HuH-7.5 (cell line): Measurements from ENCODE around the gene CCT8.

ENCODE experiments used
- DNase-seq: peaks from one replicate; pipeline ENCODE4 v3.0.0; 2011; ENCODE audit warnings: low spot score

The CCT8 gene, protein sequence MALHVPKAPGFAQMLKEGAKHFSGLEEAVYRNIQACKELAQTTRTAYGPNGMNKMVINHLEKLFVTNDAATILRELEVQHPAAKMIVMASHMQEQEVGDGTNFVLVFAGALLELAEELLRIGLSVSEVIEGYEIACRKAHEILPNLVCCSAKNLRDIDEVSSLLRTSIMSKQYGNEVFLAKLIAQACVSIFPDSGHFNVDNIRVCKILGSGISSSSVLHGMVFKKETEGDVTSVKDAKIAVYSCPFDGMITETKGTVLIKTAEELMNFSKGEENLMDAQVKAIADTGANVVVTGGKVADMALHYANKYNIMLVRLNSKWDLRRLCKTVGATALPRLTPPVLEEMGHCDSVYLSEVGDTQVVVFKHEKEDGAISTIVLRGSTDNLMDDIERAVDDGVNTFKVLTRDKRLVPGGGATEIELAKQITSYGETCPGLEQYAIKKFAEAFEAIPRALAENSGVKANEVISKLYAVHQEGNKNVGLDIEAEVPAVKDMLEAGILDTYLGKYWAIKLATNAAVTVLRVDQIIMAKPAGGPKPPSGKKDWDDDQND

DNA sequence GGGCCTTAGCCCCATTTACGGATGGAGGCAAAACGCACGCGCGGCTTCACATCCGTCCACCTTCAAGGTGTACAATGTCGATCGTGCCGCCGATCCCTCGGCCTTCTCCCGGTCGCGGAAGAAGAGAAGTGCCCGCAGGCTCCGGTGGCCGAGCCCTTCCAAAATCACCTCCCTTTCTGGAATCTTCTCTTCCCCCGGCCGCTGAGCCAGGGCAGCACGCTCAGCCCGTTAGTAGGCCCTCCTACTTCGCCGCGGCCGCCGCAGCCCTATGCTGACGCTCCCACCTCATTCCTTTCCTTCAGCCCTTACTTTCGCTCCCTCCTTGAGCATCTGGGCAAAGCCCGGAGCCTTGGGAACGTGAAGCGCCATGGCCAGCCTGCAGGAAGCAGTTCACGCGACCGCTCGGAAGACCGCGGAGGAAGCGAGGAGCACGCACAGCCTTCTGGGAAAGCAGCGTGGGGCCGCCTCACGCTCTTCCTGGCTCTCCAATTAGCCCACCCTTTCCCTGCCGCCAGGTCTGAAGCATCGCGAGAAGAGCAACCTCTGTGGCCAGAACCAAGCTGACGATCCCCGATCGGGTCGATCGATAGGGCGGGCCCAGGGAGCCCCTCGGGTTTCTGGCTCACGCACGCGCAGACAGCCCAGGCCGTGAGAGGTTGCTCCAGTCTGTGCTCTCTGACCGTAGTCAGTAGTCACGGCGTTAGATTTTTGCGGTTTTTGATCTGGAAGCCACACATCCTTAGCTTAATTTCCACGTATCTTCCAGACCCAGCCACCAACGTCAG, at the start of gene CCT8:
TSS of gene CCT8 (minus strand) at position 427 of the 785 bp plus-strand sequence. CDS start at position 369, 58 bp downstream.
- DNase-seq = peak; percentile 69

DNA sequence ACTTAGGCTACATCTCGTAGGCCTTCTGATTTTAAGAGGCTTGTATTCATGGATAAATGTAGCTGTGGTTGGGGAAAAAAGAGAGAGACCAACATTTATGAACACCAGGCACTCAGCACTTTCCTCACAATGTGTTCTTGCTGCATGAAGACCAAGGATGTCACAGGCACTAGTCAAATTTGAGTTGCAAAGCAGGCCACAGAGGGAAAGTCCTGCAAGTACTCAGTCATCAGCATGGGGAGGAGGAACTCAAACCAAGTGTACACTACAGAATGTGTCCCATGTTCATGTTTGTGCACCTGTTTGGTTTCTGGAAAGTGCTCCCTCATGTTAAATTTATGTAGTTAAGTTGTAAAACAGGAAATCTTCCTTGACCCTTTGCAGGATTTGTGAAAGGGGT, 48.3 kb upstream of the CCT8 start:
- DNase-seq = no peak

DNA sequence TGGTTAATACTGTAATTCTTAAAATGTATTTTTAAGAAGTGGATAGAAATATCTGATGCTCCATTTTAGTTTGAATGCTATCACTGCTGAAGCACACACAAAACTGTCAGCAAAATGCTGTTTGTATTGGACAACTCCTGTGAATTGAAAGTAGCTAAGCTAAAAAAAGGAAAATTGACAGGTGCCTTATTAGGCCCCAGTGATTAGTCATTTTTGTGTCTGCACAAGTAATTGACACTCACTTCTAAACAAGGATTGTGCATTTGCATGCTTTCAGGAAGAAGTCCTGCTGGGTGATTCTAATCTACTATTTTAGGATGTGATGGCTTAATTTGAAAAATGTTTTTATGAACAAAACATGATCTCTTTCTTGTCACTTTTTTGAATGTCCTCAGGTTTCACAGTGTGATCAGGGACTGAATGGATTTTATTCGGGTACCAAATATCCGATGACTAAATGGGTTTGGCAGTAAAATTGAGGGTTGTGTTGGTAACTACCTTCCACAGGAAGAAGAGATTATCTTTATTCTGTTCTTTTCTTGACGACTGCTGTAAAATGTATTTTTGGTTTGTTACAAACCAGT, 44.0 kb upstream of the CCT8 start:
- no peak for DNase-seq

DNA sequence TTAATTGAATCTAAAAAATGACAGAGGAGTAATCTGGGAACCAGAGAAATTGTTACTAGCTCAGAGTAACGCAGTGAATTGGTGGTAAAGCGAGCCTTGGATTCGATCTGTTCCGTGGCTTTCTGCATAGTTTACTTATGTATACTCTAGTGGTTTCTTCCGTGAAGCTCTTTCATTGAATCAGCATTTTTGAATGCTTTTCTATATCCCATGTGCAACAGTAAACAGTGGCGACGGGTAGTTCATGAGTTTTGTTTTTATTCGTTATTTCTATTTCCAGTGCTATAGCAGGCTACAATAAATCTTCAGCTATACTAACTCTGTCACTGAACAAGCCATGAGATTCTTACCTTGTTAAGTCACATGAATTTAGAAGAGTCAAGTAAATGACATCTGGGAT, 42.5 kb upstream of the CCT8 start:
- DNase-seq = no peak

DNA sequence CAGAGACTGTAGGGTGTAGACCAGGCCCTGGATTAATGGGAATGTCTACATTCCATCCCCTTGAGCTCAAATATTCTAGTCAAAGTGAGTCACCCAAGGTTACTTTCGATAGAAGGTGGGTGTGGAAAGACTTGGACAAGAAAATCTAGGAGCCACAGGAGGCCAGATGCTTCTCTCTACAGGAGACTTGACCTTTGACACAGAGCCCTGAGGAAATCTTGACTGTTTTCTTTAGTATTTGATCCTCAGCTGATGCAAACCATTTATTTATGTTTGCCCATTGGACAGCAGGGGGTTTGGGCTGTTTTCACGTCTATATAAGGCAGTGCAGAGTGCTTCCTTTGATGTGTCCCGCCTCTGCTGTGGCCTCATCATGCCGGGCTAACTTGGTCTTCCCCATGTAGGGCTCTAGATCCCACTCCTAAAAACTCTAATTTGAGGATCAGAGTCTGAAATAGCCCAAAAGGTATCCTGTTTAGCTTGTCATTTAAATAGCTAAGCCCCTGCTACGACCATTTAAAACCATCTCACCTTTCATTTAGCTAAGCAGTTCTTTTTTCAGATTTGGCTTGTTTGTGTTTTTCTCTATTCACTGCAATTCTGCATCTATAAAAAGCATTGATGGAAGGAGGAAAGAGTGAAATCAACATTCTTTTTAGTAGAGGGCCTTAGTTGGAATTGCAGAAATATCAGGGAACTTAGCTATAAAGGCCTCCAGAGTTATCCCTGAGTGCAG, 41.5 kb upstream of the CCT8 start:
- DNase-seq = no peak

DNA sequence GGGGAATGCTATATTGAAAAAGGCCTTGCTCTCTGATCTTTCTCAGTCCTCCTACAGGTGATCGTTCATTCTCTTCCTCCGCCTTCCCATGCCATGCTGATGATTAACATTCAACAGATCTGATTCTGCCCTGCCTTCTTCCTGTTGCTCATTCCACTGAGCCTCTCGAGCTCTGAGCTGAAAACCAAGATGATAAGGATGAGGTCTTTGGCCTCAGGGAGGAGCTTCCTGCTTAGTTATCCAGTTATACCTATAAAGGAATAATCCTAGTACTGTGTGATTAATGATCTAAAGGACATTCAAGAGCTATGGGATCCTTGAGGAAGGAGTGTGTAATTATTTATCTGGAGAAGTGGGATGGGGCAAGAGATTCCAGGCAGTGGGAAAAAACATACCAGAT, 31.8 kb upstream of the CCT8 start:
- no peak for DNase-seq

DNA sequence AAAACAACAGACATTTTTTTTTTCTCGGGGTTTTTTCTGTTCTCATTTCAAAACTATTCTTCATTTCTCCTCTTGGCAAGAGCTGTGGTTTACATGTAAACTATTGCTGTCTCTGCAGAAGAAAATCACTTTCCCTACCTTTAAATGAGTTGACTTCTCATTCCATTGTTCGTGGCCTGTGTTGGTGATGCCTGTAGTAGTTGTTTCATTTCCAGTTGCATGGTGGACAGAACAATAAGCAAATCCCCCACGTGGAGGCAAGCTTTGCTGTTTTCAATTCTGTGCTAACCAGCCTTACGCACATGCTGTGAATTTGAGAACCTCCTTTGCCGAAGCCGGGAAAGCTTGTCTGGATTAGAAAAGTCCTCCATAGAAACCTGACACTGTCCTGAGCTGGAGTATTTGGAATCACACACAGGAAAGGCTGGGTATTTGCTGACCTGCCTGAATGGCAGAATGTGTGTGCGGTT, 30.8 kb upstream of the CCT8 start:
- no peak for DNase-seq

DNA sequence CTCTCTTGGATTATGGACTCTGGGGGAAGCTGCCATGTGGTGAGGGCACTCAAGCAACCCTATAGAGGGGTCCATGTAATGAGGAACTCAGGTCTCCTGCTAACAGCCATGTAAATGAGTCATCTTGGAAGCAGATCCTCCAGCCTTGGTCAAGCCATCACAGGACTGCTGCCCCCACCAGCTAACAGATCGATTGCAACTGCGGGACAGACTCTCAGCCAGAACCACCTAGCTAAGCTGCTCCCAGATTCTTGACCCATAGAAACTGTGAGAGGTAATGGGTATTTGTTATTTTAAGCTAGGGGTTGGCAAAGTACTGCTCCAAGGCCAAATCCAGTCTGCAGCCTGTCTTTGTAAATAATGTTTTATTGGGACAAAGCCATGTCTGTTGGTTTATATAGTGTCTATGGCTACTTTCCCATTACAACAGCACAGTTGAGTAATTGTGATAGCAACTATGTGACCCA, 29.4 kb upstream of the CCT8 start:
- no peak for DNase-seq

DNA sequence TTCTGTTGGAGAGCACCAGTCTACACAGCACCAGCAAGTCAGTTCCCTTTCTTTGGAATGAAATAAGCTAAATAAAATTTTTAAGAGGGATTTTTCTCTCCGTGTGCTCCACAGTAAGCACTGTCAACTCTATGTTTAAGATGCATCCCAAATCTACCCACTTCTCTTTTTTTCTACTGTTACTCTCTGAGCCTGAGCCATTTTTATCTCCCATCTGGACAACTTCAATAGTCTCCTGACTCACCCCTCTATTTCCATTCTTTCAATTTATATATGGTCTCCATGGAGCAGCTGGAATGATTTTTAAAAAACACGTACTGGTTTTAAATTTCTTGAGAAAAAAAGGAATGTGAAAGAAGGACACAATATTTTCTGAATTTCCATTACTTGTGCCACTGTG, 24.7 kb upstream of the CCT8 start:
- DNase-seq = no peak

DNA sequence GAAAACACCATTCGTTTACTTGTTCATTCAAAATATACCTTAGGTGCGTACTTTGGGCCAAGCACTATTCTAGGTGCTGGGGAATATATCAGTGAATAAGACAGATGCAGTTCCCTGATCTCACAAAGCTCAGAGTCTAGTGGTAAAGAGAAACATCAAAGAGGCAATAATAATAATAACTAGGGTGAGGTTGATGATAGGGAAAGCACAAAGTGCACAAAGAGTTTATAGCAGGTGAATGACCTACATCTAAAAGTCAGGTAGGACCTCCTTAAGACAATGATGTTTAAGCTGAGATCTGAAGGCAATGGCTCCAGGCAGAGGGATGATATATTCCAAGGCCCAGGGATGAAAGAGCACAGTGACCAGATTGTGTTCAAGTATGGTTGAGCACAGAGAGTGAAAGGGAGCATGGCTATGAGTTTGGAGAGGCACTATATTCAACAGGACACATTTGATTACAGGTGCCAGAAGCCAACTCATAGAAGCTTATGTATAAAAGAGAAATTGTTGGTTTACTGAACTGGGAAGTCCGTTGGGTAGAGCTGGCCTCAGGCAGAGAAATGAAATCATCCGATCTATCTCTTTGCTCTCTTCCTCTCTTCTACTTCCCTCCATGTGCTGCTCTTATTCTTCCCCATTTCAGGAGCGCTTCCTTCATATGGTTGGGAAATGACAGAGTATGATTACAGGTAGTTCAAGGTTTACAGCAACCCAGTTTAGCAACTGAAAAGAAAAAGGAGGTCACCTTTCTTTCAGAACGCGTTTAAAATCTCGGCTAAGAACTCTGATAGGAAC, 23.0 kb upstream of the CCT8 start:
- no peak for DNase-seq

DNA sequence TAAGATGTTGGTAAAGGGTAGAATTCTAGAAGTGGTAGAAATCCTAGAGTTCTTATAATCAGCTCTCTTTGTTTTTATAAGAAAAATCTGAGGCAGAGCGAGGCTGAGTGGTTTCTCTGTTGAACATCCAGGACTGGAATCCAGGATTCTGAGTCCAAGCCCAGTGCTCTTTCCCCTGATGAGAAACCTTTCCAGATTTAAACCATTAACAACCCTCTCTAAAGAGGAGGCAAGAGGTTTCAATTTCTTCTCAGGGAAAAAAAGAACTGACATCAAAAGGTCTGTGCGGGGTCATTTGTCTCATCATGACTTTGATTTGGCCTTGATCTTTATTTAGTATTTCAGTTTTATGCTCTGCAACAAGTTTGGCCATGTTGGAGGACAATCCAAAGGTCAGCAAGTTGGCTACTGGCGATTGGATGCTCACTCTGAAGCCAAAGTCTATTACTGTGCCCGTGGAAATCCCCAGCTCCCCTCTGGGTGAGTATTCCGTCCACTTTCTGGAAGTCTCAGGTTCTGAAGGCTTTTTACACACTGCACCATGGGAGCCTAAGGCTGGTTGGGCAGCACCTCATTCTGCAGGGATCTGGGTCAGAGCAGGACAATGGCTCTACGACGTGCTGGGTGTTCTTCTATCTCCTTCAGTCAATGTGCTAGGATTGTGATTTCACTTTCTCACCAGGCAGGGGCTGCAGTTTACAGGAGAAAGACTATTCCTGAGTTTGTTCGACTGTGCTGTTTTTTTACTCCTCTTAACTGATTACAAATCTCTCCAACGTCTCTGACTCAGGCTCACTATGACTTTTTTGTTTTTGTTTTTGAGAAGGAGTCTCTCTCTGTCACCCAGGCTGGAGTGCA, 18.9 kb upstream of the CCT8 start:
- DNase-seq = no peak

DNA sequence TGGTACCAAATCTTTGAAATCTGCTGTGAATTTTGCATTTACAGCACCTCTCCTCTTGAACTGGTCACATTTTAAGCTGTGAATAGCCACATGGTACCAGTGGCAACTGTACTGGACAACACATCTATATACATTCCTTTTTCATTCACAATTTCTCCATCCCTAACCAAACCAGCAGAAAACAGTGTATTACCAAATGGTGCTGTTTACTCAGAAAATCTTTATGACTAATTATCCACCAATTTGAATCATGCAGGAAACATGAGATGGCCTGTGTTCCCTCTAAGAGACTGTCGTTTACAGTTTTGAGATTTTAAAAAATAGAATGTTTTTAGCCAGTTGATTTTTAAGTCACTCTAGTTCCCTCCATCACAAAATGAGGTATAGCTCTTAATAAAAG, 17.6 kb upstream of the CCT8 start:
- DNase-seq = no peak

DNA sequence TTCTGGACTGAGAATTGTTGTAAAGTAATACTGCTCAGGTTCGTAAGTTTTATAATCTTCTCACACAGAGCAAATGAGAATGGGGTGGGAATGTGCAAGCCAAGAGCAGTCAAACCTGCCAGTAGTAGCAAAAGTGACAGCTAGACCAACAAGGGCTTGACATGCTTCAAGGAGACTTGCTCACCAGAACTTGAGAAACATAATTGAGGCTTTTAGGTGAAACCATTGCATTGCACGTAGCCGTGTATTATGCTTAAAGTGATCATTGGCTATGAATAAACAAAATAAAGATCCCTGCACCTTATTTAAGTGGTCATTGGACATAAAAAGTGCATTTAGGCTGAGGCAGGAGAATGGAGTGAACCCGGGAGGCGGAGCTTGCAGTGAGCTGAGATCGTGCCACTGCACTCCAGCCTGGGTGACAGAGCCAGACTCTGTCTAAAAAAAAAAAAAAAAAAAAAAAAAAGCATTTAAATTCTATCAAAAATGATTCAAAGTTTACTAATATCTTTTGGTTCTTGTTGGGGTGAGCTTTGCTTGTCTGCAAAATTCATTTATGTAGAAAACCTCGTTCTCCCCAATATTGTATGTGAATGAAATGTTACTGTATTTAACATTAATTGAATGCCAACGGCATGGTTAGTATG, 11.8 kb upstream of the CCT8 start:
- no peak for DNase-seq

DNA sequence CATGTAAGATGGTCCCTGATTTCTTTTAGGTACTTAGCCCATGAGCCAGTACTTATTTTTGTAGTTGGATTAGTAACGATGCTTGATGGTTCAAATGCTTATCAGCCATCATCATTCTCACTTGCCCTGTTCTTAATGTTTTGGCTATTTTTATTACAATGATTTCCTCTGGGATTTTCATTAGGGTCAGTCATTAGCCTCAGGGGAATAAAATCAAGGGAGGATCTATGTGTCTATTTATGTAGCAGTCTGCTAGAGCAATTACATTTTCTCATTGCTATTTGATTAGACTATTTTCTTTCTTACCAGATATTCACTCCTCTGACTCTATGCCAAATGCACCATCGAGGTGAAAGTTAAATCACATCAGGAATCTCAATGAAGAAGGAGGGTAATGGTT, 10.9 kb upstream of the CCT8 start:
- no peak for DNase-seq

DNA sequence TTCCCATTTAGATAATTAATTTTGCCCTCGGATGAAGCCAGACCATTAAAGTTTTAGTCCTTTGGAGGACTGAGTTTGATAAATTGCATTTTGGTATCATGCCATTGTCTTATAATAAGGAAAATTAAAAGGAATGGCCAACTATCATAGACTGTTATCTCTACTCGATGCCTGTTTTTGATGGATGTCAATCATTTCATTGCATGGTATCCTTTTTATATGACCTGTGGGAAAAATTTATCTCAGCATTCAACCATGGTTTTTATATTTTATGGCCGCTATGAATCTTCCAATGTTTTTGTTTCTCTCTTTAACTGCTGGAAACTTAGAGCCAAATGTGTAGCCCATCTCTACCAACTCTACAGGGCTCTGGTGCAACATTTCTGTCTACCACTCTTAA, 9.9 kb upstream of the CCT8 start:
- no peak for DNase-seq

DNA sequence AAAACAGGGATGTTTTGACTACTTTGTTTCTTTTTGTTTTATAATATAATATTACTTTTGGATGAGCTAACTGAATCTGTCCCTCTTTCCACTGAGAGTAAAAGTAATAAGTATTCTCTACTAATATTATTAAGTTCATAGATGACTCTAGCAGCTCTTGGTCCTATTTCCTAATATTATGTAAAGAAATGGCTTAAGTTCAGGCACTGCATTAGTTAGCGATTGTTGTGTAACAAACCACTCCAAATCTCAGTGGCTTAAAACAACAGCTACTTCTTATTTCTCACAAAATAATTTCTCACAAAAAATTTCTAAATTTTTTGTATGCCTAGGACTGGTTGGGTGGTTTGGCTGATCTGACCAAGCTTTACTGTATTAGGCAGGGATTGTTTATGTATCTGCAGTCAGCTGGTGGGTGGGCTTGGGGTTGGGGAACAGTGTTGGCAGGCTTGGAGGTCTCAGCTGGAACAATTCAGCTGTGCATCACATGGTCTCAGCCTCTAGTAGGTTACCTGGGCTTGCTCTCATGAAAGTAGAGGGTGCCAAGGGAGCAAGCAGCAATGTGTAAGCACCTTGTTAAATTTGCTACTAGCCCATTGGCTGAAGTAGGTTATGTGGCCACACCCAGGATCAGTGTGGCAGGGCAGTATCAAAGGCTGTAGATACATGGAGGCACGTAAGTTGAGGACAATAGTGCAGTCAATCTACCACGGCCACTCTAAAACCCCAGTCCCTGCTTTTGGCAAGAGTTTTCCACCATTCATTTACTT, 8.8 kb upstream of the CCT8 start:
- no peak for DNase-seq

DNA sequence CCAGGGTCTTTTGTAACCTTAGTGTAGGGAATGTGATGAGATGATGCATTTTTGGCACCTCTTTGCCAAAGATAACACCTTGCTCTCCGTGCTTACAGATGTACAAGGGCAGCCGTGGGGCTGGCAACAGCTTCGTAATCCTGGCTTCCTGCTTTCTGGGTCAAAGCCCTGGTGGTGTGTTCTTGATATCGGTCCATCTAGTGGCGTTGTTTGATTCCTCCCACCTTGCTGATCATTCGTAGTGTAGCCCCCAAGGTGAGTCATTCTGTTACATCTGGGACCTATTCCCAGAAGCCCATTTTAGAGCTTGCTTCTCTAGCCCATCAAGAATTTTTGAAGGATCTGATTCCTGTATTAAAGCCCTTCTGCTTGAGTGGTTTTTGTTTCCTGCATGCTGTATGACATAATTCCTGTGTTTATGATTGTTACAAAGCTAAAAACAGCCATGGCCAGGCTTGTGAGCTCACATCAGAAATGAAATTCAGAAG, 7.0 kb upstream of the CCT8 start:
- DNase-seq = no peak
